GM21529 (cell line): ENCODE measurements around the gene SCYGR4.
"Not testable (repeated sequence)": the region's sequence is repeated elsewhere in the genome, so short reads cannot be mapped to it uniquely, and the experiment has no call there.

Experiments used
- ATAC-seq: cut with Tn5 transposase; IDR thresholded peaks from one replicate; pipeline ENCODE4 v1.9.1; 2021; ENCODE audit not compliant: unreplicated experiment

SCYGR4 gene

DNA sequence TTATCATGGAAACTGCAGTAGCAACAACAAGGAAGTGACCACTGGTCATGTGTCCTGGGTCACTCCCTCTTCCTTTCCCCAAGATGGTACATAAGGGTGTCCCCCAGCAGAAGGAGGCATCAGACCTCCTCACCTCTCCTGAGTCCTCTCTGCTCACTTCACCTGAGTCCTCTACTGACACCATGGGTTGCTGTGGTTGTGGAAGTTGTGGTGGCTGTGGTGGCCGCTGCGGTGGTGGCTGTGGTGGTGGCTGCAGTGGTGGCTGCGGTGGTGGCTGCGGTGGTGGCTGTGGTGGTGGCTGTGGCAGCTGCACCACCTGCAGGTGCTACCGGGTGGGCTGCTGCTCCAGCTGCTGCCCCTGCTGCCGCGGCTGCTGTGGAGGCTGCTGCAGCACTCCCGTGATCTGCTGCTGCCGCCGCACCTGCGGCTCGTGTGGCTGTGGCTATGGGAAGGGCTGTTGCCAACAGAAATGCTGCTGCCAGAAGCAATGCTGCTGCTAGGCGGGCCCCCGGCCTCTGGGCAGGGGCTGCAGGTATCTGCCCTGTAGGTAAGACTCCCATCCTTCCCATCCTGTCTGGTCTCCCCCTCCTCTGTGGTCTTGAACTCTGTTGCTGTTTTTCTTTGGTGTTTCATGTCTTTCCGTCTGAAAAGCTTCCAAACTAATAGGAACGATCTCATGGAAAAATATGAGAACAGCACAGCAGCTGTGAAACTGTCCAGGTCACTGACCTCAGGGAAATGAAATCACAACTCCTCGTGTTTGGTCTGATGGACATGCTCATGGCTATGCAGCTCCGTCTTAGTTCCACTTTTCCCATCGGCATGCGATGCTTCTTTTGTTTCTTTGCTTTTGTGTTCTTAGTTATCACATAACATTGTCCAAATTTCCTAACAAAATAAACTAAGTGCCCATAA is at the start of gene SCYGR4:
Gene SCYGR4 (plus strand): TSS at position 183 of the 915 bp plus-strand sequence. CDS start 0 bp downstream, at position 183.
- ATAC-seq: no peak

GRCh38 chr2:227568852-227569169 is 48.5 kb upstream of the SCYGR4 start:
- no peak for ATAC-seq

GRCh38 chr2:227570615-227571014 is 46.7 kb upstream of the SCYGR4 start:
- ATAC-seq: no peak

DNA sequence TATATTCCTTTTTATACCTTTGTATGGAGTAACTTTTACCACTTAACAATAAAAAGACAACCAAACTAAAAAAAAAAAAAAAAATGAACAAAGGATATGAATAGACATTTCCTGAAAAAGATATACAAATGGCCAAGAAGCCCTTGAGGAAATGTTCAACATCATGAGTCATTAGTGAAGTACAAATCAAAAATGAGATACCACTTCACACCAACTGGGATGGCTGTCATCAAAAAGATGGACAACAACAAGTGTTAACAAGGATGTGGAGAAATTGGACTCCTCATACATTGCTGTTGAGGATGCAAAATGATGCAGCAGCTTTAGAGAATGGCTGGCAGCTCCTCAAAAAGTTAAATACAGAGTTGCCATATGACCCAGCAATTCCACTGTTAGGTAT is 41.2 kb upstream of the SCYGR4 start:
- ATAC-seq: no peak

DNA sequence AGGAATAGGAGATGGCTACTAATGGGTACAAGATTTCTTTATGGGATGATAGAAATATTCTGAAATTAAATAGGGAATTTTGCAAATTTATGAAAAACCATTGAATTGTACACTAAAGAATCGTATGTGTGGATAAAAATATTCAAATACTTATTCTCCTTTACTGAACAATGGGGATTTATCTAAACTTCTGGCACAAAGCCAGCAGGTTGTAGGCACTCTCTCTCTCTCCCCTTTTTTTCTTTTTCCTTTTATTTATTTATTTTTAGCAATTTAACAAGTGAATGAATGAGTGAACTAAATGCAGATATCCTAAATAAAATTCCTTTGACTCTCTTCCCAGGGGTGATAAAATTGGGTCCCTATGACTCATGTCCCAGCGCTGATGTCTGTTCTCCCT is 40.5 kb upstream of the SCYGR4 start:
- ATAC-seq: no peak

- ATAC-seq: no peak
Measured at GRCh38 chr2:227577555-227577954, 39.7 kb upstream of the SCYGR4 start.

GRCh38 chr2:227578642-227579041 is 38.7 kb upstream of the SCYGR4 start:
- ATAC-seq: no peak

DNA sequence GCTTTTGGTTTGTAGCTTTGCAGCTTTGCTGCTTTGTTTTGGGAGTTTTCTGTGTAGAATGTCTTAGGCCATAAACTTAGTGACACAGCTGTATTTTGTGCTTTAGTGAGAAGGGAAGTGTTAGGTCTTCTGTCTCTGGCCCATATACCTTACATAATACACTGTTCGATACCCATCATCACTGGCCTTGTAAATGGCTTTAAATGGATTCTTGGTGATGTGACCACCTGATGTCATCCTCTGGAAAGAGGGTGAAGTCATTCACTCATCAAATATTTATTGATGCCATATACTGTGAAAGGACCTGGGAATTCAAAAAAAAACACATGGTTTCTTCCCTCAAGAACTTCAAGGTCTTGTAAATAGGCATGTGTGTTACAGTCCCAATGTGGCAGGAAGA is 37.5 kb upstream of the SCYGR4 start:
- ATAC-seq: no peak

- no peak for ATAC-seq
Measured at GRCh38 chr2:227582369-227582768, 34.9 kb upstream of the SCYGR4 start.

GRCh38 chr2:227592694-227593387 is 24.5 kb upstream of the SCYGR4 start:
- peak; percentile 75 for ATAC-seq

GRCh38 chr2:227595797-227596196 is 21.5 kb upstream of the SCYGR4 start:
- no peak for ATAC-seq

DNA sequence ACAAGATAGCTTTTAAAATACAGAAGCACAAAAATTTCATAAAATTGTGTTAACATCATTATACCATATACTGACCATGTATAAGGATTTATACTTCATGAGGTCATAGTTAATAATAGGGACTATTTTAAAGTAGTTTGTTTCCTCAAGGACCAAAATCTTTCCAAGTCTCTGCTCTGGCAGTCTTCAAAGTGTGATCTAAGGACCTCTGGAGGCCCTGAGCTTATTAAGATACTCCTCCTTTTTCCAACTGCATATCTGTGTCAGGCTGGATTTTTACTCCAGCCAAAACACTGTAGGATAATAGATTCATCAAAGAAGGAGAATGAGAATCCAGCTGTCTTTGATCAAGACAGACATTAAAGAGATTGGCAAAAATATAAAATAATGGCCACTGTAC is 20.3 kb upstream of the SCYGR4 start:
- ATAC-seq: no peak

GRCh38 chr2:227597998-227598397 is 19.3 kb upstream of the SCYGR4 start:
- no peak for ATAC-seq

GRCh38 chr2:227598835-227599503 is 18.3 kb upstream of the SCYGR4 start, which contains the start of gene SCYGR2:
Gene SCYGR2 (plus strand): TSS chr2:227598893. CDS start chr2:227598893, 0 bp downstream.
- ATAC-seq: not testable (repeated sequence)

- ATAC-seq: no peak
Measured at GRCh38 chr2:227602358-227602757, 14.9 kb upstream of the SCYGR4 start.

DNA sequence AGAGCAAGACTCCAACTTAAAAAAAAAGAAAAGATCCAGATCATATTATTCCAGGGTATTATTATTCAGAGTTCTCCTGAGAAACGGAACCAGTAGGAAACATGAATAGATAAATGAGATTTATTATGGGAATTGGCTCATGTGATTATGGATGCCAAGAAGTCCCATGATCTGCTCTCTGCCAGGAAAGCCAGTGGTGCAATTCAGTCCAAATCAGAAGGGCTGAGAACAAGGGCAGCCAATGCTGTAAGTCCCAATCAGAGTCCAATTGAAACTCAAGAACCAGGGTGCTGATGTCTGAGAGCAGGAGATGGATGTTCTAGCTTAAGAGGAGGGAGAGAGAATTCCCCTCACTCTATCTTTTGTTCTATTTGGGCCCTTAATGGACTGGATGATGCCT is 10.8 kb upstream of the SCYGR4 start:
- ATAC-seq: no peak

DNA sequence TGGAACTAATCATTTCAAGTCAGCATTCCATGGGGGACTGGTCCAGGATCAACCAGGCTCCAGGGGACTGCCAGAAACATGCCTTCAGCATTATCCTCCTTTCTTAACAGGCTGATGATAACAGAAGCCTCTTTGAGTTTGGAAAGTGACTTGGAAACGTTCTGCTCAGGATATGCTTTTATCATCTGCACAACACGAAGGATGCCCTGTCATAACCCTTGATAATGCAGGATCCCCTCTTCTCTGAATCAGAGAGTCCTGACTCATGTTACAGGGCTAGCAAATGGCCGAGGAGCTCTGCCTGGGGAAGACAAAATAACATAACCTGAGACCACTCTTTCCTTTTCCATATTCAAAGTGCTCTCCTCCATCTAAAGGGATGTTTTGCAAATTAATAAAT is 9.4 kb upstream of the SCYGR4 start:
- no peak for ATAC-seq

DNA sequence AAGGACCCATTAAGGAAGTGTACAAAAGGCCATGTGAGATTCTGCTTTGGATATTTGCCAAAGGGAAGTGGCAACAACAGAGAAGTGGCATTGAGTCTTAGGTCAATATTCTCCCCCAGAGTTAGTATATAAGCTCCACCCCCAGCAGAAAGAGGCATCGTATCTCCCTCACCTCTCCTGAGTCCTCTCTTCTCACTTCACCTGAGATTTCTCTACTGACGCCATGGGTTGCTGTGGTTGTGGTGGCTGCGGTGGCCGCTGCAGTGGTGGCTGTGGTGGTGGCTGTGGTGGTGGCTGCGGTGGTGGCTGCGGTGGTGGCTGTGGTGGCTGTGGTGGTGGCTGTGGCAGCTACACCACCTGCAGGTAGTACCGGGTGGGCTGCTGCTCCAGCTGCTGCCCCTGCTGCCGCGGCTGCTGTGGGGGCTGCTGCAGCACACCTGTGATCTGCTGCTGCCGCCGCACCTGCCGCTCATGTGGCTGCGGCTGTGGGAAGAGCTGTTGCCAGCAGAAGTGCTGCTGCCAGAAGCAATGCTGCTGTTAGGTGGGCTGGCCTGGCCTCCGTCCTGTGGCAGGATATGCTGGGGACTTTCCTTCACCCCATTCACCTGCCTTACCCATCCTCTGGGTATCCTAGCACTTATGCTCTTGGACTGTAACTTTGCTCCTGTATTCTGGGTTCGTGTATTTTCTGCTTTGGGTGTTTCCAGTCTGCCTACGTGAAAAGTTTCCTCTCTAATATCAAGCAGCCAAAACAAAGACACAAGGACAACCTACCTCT is 8.5 kb upstream of the SCYGR4 start:
- ATAC-seq: peak; percentile 57

DNA sequence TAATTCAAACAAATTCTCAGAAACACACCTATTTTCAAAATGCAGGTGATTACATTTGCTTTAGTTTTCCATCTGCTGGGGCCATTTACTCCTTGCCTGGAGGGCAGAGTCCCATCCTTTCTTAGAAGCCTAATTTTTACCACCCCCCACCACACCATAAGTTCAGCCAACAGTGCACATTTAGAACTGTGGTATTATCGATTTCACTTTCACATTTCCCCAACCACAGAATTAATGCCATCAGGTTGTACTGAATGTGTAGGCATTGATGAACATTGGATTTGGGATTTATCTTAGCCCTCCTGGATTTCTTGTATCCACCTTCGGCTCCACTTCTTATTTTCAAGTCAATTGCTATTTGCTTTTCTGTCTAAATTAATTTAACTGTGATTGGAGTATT is 7.2 kb upstream of the SCYGR4 start:
- no peak for ATAC-seq

DNA sequence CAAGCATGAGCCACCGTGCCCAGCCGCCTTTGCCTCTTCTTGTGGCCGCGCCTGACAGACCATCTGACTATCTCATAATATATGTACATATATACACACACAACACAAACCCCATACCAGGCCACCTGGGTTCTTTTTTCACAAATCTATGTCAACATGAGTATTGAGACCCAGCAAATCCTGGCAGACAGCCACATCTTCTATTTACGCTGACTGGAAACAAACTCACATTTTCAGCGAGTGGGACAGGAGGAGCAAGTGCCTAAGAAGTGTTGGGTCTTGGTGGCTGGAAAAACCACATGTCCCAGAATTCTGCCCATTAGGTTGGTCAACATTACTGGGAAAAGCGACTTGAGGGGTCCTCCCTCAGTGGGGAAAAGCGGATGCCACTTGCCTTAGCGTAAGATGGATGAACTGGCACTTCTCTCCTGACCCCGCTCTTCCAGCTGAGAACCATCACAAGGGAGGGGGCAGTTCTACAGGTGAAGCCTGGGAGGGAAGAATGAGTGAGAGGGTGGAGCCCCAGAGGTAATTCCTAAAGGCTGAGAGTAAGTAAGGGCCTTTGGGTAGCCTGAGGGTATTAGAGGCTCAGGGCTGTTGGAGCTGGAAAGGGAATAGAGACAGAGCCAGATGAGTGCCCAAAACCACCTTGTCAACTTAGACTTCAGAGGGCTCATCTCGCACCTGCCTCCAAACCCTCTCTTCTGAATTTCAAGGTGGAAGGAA is 4.6 kb upstream of the SCYGR4 start:
- ATAC-seq: no peak
